GM19035 (cell line): ENCODE data around the gene RIPOR2.

Source experiments
- ATAC-seq: cut with Tn5 transposase; IDR thresholded peaks from one replicate; pipeline ENCODE4 v1.9.1; 2021; ENCODE audit not compliant: unreplicated experiment

The RIPOR2 gene

GRCh38 chr6:24906314-24906713 is 29.4 kb downstream of the RIPOR2 start:
- ATAC-seq, result no peak

- ATAC-seq, result no peak
Observed at GRCh38 chr6:24905483-24905882, 30.3 kb downstream of the RIPOR2 start.

DNA sequence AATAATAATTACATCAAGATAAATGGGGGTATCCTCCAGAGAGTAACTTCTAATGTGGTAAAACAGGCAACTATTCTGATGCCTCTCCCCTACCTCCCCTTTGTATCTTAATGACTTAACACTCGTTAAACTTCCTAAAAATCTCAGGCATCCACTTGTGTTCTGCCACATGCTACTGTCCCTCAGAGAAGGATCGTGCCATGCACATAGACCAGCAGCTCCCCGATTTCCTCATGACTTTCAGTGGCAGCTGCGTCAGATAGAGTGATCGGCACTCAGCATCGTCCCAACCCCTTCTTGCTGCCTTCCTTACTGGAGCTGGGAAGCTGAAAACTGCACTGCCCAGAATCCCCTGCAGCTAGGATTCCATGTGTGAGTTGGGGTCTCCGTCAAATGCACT is 32.1 kb downstream of the RIPOR2 start:
- no peak for ATAC-seq

- no peak for ATAC-seq
Observed at GRCh38 chr6:24902782-24903181, 33.0 kb downstream of the RIPOR2 start.

GRCh38 chr6:24901698-24902328 is 33.9 kb downstream of the RIPOR2 start:
- ATAC-seq, result no peak

DNA sequence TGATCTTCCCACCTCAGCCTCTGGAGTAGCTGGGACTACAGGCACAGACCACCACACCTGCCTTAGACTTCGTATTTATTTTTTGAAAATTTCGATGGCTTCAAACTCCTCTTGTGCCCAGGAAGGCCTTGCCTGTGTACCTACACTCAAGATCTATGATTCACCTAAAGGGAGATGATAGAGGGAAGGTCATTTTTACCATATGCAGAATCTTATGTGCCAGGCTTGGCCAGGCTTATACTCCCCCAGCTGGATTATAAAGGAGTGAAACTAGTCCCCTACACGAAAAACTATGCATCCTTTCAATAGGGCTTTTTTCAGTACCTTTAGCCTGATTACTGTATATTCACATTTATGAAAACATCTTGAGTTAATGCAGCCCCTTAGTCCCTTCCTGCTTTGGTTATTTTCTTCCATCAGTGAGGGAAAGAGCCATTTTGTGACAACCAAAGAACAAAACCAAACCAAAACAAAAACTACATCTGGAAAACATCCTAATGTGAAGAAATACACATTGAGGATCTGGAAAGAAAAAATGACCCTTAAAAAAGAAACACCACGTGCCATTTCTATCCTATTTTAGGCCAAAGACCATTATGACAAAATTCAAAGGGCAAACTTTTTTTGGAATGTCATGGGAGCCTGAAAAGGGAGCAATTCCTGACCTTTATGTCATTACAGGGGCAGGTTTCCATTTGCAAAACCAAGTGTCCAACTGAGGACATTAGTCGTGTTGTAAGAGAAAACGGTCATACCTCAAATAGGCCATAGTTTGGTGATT is 34.7 kb downstream of the RIPOR2 start:
- no peak for ATAC-seq

GRCh38 chr6:24899997-24900325 is 35.8 kb downstream of the RIPOR2 start:
- ATAC-seq, result no peak

DNA sequence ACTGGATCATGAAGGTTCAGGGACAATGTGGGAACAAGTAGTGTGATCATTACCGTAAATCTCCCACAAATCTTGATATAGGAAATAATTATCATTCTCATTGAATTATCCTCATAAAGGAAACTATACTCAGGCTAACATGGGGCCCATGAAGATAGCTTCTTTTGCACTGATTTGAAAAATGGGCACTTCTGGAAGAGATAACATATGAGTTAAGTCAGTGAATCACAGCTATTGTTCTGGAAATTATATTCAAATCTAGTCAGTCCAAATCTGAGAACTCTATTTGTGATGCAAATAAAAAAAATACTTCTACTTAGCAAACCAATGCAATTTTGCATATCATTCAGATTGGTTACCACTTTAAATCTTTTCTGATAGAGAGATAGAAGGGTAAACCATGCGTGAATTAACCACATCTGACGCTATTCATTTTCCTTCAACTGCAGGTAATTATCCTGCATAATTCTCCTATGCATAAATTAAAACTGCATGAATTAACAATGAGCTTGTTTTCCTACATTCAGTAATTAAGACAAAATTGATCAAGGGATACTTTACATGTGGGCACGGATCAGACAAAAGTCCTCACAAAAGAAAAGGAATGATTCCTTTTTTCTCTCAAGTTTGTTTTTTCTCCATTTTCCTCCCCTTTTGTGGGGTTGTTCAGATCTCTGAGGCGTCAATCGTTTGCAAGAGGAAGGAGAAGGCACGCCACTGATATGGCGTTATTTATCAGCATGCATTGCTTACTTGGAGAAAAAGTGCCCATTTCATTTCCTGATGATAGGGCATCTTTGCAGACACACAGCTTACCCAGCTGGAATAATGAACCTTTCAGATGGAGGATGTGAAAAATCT is 36.4 kb downstream of the RIPOR2 start:
- ATAC-seq, result no peak

DNA sequence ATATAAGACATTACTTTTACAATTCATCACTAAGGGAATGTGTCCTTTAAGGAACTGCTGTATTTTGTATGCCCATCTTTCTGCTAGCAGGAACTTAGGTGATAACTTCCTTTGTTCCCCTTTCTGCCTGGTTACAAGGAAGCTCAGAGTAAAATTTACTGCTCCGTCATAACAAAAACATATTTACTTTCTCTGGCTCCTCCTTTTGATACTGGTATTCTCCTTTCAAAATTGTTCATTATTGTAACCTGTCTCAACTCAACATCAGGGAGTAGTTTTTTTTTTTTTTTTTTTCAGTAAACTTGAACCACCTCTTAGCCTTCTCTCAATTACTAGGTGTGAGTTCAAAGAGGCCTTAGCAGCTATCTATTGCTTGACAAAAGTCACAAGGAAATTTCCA is 37.1 kb downstream of the RIPOR2 start:
- ATAC-seq, result no peak

DNA sequence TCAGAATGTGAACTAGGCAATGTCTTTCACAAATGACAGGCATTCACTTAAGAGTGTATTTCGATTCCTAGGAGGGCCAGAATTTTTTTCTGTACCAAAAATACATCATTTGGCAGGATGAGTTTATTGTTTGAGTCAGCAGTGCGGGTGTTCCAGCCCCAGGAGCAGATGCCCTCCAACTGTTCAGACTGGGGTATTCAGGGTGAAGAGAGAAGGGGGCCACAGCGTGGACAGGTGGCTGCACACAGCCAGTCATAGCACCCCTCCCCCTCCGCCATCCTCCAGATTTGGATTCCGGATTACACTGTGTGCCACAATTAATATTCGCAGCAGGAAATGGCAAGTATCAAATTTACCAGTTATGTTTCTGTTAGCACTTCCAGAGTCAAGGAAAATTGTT is 38.6 kb downstream of the RIPOR2 start:
- no peak for ATAC-seq

DNA sequence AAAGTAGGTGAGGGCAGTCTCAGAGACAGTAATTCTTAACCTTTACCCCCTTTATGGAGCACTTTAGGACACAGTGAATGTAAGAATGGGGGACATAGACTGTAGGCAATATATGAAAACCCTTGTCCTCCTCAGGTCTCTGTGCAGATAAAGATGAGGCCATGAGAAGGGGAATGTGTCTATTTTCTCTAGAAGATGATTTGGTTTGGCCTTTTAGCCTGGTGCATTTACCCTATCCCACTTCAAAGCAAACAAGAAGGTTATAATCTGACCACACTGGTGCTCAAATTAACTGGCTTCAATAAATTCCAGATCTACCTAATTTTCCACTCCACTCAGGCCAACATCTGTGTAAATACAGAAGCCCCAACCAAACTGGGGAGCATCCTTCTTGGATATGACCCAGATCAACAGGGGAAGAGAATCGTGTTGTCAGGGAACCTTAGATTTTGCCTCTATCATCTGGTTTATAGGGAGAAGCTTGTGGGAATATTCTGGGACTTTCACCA is 42.4 kb downstream of the RIPOR2 start:
- no peak for ATAC-seq

DNA sequence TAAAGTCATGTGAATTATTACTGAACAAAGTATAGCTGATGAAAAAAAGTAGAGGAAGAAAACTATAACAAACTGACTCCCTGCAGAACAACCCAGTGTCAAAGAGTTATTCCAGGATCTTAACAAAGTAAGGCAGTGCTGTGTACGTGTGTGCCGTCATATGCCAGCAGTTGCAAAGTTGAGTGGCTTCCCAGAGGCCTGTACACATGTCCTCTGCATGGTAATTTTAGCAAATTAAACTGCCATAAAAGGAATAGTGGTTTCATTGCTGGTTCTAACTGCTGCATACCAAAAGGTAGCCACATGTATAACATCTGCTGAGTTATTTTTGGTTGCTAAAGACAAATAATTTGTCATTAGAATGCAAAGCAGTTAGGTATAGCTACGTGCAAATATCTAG is 44.8 kb downstream of the RIPOR2 start:
- ATAC-seq, result no peak

GRCh38 chr6:24890471-24890870 is 45.3 kb downstream of the RIPOR2 start:
- no peak for ATAC-seq

GRCh38 chr6:24888715-24889370 is 46.9 kb downstream of the RIPOR2 start:
- ATAC-seq, result no peak

GRCh38 chr6:24887545-24888140 is 48.1 kb downstream of the RIPOR2 start:
- no peak for ATAC-seq

DNA sequence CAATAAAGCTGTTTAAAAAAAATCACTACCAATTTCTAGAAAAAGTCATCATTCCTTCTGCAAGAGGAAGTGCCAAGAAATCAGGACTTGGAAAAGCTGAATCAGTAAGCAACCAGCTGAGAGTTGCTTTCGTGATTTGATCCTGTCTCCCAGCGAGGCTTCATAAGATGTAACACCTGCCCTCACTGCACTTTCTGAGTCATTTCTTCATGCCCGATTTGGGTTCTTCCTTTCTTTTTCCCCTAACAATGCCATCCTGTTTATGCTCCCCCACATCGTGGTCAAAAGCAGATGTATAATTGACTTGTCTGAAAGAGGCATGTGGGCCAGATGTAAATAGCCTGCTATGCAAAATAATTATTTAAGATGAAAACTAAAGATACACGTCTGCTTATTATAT is 52.1 kb downstream of the RIPOR2 start:
- ATAC-seq, result peak; percentile 61

- no peak for ATAC-seq
Observed at GRCh38 chr6:24882835-24883555, 52.8 kb downstream of the RIPOR2 start.

GRCh38 chr6:24882295-24882694 is 53.5 kb downstream of the RIPOR2 start:
- no peak for ATAC-seq

DNA sequence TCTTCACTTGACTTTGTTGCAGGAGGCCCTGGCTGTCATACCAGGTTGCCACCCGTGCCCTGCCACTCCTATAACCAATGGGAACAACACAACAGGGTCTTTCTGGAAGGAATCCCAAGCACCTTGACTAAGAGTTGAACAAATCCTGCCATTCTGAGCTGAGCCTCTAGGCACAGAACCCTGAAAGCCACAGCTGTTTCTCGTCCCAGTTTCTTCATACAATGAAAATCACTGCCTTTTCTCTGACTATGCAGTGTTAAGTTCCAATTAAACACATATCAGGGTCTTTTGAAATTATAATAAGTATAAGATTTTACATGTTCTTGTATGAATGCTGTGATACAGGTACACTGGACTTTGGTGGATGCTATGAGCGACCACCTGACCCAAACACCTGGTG is 54.4 kb downstream of the RIPOR2 start:
- ATAC-seq, result no peak

GRCh38 chr6:24880451-24880850 is 55.3 kb downstream of the RIPOR2 start:
- ATAC-seq, result no peak
